ELF-1 (cell line): ENCODE data around the gene SYNPO2.
"Not testable (repeated sequence)": the region's sequence is repeated elsewhere in the genome, so short reads cannot be mapped to it uniquely, and the experiment has no call there.

Experiments used
- DNase-seq: peaks from one replicate; pipeline ENCODE4 v3.0.0-alpha.2; 2016; ENCODE audit warnings: low read depth, low spot score

SYNPO2 gene

DNA sequence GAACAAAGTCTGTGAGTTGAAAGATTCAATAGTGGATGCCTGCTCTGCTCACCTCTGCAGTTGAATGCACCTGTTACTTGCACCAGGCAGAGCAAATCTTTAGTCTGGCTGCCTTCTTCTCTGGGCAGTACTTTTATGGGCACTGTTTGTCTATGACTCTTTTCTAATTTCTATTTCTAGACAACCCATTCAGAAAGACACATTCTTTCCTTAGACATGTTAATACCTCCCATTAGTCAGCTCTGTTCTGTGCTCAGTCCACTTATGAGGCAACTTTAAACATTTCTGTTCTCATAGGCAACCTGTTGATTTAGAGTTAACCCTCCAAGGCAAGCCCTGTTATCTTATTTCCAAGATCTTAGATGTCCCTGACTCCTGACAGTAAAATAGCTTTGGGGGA lies 108.9 kb downstream of the SYNPO2 start:
- DNase-seq, result no peak

- no peak for DNase-seq
Measured at GRCh38 chr4:118999919-119000318, 111.3 kb downstream of the SYNPO2 start.

- no peak for DNase-seq
Measured at GRCh38 chr4:119000400-119000799, 111.7 kb downstream of the SYNPO2 start.

GRCh38 chr4:119002476-119002875 lies 113.8 kb downstream of the SYNPO2 start:
- DNase-seq, result no peak

GRCh38 chr4:119003001-119003400 lies 114.3 kb downstream of the SYNPO2 start:
- not testable (repeated sequence) for DNase-seq

DNA sequence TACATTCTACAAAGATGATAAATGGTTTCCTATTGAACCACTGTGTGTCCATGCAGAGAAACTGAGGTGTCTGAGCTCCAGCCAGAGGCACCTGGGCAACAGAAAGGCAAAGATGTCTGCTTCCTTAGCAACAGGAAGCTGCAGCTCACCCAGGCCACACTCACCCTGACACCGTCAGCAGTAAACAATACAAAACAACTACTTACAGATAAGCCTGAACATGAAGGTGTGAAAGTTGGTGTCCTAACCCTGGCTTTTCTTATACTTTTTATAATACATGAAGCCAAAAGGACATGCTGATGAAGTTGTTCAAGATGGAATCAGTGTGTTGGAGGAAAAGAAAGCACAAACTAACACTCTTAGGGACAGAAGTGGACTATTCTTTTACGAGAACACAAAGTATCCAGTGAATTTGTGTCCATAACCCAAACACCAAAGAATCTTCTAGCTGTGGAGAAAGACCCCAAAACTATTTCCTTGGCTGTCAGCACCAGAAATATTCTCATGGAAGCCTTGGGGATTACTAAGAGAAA lies 117.3 kb downstream of the SYNPO2 start:
- DNase-seq, result no peak

DNA sequence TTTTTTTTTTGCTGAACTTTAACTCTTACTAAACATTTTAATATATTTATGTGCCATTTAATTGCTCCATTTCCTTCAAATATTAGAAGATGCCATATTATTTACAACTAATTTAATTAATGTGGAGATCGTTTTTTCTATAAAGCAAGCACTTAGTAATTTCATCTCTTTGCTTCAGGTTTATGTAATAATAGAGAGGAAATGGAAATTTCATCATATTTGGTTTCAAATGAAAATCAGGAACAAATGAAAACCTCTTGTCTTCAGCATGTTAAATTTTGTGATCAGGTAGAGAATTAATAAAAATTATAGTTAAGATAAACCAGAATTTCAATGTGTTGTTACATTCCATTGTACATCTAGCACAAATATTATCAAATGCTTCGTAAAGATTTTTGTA lies 120.1 kb downstream of the SYNPO2 start:
- no peak for DNase-seq

GRCh38 chr4:119010221-119010620 lies 121.6 kb downstream of the SYNPO2 start:
- not testable (repeated sequence) for DNase-seq

DNA sequence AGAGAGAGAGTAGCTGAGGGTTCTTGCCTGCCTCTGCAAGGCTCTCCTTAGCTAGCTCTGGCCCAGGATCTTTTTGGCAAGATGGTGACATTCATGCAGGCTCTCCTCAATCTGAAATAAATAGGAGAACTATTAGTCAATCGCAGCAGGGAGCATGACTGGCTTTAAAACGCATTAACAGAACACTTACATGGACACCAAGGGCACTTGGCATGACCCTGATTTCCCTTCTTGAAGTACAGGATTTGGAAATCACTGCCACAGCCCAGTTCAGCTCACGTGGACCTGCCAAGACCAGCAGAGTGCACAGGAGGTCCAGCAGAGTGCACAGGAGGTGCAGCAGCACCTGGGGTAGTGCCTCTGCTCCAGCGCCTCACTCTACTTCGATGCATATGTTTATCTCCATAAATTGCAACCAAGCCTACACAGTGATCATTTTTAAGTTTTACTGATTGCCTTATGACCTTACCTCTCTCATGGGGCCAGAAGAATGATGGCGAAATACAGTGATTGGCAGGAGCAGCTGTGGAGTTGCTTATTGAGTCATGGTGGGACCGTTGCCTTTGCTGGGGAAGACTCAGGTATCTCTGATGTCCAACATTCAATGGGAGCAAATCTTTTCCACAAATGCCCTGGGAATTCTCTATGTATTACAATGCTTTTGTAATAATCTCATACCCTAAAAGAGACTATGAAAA lies 122.4 kb downstream of the SYNPO2 start:
- no peak for DNase-seq

DNA sequence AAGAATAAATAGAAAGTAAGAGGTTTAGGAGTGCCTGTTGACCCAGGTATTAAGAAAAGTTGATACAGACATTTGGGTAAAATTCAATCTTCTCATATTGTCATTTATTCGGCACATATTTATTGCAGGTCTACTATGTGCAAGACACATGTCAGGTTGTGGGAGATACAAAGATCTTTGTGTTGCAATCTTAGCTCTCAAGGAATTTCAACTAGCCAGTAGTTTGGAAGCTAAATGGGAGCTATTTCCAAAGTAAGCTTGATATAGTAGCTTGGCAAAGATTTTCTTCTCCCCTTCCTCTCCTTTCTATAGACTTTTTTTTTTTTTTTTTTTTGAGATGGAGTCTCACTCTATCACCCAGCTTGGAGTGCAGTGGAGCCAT lies 122.9 kb downstream of the SYNPO2 start:
- DNase-seq, result no peak

DNA sequence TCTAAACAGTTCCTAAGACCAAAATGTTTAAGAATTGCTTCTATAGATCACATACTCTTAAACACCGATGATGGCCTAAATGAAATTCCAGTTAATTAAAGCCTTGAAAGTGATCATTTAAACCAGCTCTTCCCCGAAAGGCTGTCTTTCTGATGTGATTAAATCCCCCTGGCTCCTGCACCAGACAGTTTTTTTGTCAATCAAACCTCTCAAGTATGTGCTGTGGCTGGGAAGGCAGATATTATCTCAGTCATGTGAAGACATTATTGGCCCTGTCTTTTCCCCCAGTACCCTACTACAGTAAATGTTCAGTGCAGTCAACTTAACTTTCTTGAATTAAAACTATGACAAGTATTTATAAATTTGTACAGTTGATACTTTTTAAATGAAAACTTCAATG lies 126.0 kb downstream of the SYNPO2 start:
- no peak for DNase-seq

- no peak for DNase-seq
Measured at GRCh38 chr4:119016636-119017035, 128.0 kb downstream of the SYNPO2 start.

- DNase-seq, result no peak
Measured at GRCh38 chr4:119017636-119018035, 129.0 kb downstream of the SYNPO2 start.

GRCh38 chr4:119020158-119020557 lies 131.5 kb downstream of the SYNPO2 start:
- DNase-seq, result no peak

GRCh38 chr4:119022520-119022919 lies 133.9 kb downstream of the SYNPO2 start:
- DNase-seq, result not testable (repeated sequence)

- DNase-seq, result no peak
Measured at GRCh38 chr4:119024102-119024501, 135.4 kb downstream of the SYNPO2 start.

DNA sequence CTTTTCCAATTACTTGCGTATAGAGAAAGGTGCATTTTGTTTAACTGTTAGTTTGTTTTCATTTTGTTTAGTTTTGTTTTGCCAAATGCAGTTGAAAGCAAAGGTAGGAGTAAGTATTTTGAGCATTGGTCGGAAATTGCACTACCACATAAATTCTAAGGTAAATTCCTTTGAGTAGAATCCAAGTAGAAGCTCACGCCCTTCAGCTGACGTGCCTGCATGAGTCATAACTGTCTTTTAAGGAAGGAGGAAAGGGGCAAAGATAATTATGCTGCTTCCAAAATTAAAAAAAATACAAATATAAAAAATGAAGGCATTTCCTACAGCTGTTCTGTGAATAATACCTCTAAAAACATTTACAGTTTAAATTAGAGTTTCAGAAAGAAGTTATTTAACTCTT lies 136.8 kb downstream of the SYNPO2 start:
- no peak for DNase-seq

- no peak for DNase-seq
Measured at GRCh38 chr4:119025916-119026661, 137.4 kb downstream of the SYNPO2 start.

DNA sequence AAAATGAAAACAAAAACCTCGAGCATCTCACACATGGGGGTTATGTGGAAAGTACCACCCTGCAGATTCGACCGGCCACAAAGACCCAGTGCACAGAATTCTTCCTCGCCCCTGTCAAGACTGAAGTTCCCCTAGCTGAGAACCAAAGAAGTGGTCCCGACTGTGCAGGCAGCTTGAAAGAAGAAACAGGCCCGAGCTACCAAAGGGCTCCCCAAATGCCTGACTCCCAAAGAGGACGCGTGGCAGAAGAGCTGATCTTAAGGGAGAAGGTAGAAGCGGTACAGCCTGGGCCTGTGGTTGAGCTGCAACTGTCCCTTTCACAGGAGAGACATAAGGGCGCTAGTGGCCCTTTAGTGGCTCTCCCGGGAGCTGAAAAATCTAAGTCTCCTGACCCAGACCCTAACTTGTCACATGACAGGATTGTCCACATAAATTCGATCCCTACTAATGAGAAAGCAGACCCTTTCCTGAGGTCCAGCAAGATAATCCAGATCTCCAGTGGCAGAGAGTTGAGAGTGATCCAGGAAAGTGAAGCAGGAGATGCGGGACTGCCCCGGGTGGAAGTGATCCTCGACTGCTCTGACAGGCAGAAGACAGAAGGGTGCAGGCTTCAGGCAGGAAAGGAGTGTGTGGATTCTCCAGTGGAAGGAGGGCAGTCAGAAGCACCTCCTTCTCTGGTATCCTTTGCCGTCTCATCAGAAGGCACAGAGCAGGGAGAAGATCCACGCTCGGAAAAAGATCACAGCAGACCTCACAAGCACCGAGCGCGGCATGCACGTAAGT lies 138.2 kb downstream of the SYNPO2 start:
- no peak for DNase-seq

DNA sequence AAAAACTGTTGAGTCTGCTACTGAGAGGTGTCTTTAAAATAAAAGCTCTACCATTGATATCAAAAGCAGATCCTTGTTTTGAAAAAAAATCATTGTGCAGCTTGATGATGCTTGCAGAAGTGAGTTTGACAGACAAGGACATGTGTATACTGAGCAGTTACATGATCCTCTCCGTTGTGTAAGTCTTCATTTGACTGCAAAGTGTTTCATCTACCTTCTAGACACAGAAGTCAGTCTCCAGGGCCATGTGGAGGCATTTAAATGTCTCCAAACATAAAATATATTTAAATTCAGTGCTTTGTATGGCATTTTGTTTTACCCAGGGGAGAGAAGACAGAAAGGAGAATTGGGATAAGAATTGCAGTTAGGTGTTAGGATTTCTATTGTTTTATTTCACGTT lies 139.2 kb downstream of the SYNPO2 start:
- DNase-seq, result no peak

DNA sequence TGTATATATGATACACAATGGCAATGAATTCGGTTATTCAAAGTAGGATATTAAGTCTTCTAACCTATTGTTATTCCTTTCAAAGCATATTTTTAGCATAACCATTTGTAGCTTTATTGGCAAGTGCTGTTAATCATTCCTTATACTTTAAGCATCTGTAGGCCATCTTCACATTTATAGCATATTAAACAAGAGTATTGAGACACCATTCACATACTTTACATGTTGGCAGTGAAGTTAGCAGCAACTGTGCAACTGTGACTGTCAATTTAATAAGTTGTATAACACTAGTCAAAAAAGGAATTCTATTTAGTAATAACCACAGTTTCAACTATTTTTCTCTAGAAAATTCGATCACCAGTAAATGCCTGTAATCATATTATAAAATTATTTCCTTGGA lies 139.6 kb downstream of the SYNPO2 start:
- no peak for DNase-seq

DNA sequence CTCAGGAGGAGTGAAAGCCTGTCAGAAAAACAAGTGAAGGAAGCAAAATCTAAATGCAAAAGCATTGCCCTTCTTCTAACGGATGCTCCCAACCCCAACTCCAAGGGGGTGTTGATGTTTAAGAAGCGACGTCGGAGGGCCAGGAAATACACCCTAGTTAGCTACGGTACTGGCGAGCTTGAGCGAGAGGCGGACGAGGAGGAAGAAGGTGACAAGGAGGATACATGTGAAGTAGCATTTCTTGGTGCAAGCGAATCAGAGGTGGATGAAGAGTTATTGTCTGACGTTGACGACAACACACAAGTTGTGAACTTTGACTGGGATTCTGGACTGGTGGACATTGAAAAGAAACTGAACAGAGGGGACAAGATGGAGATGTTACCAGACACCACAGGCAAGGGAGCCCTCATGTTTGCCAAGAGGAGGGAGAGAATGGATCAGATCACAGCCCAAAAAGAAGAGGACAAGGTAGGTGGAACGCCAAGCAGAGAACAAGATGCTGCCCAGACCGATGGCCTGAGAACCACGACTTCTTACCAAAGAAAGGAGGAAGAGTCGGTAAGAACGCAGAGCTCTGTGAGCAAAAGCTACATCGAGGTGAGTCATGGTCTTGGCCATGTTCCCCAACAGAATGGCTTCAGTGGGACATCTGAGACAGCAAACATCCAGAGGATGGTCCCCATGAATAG lies 141.3 kb downstream of the SYNPO2 start:
- DNase-seq, result no peak
